ENCODE data around the gene LRRC32.

DNA sequence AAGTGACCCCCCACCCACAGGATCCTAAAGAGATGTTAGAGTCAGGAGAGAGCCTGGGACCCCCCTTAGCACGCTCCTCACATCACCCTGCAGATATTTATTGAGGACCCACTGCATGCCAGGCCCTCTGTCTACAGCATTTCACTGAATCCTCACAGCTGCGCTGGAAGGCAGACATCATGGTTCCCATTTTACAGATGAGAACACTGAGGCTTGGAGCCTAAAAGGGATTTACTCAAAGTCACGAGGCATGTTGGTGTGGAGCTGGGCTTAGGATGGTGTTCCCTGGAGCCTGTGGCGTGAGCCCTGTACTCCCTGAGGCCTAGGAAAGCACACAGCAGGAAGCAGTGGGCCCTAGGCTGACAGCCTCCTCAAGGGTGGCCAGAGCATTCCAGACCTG is 39.2 kb upstream of the LRRC32 start:
- TF ChIP-seq, protein P1, sequence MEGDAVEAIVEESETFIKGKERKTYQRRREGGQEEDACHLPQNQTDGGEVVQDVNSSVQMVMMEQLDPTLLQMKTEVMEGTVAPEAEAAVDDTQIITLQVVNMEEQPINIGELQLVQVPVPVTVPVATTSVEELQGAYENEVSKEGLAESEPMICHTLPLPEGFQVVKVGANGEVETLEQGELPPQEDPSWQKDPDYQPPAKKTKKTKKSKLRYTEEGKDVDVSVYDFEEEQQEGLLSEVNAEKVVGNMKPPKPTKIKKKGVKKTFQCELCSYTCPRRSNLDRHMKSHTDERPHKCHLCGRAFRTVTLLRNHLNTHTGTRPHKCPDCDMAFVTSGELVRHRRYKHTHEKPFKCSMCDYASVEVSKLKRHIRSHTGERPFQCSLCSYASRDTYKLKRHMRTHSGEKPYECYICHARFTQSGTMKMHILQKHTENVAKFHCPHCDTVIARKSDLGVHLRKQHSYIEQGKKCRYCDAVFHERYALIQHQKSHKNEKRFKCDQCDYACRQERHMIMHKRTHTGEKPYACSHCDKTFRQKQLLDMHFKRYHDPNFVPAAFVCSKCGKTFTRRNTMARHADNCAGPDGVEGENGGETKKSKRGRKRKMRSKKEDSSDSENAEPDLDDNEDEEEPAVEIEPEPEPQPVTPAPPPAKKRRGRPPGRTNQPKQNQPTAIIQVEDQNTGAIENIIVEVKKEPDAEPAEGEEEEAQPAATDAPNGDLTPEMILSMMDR (IDR thresholded peaks at IDR 0.05) = no peak
- TF ChIP-seq POLR2AphosphoS5 (IDR thresholded peaks at IDR 0.05) (no peak), EP300 (IDR thresholded peaks at IDR 0.05) (no peak)
